HCT116 (cell line): ENCODE measurements around the gene BCAS4.

Experiments used
- POLR2A ChIP-seq: IDR thresholded peaks from 2 replicates; pipeline ENCODE4 v1.7.0; 2011; ENCODE audit warnings: borderline replicate concordance; ENCODE audit not compliant: insufficient read depth, insufficient read length; ENCODE audit errors: extremely low read depth
- YY1 ChIP-seq: IDR thresholded peaks from 2 replicates; pipeline ENCODE4 v1.6.1; 2011; ENCODE audit warnings: low read length, low read depth, moderate library complexity, mild to moderate bottlenecking; ENCODE audit not compliant: insufficient replicate concordance; ENCODE audit errors: extremely low read depth

- TF ChIP-seq POLR2A (no peak), YY1 (no peak)
These were observed 79.4 kb downstream of the BCAS4 start for GRCh38 chr20:50874111-50874757.
